ENCODE measurements around the gene TRIM63.

GRCh38 chr1:26089125-26089524, 21.7 kb upstream of the TRIM63 start:
- TF ChIP-seq USF2 (CRISPR knock-in tag; IDR thresholded peaks at IDR 0.05) (no peak), ZNF416 (CRISPR knock-in tag; IDR thresholded peaks at IDR 0.05) (no peak), HMGXB4 (CRISPR knock-in tag; IDR thresholded peaks at IDR 0.05) (no peak), CTCF (IDR thresholded peaks at IDR 0.05) (no peak), RELA (CRISPR knock-in tag; IDR thresholded peaks at IDR 0.05; ENCODE audit: borderline replicate concordance) (no peak), ATF3 (CRISPR knock-in tag; conservative IDR thresholded peaks at IDR 0.05) (no peak), NFYB (CRISPR knock-in tag; conservative IDR thresholded peaks at IDR 0.05; ENCODE audit: low read depth) (no peak), ZSCAN18 (CRISPR knock-in tag; IDR thresholded peaks at IDR 0.05) (no peak), USF1 (CRISPR knock-in tag; IDR thresholded peaks at IDR 0.05) (no peak), TCF7 (CRISPR knock-in tag; IDR thresholded peaks at IDR 0.05; ENCODE audit: low read depth) (no peak), AR (CRISPR knock-in tag; IDR thresholded peaks at IDR 0.05) (no peak), AFF4 (CRISPR knock-in tag; IDR thresholded peaks at IDR 0.05; ENCODE audit: borderline replicate concordance) (no peak)
